ENCODE data around the gene TMEM176A.

Gene TMEM176A

DNA sequence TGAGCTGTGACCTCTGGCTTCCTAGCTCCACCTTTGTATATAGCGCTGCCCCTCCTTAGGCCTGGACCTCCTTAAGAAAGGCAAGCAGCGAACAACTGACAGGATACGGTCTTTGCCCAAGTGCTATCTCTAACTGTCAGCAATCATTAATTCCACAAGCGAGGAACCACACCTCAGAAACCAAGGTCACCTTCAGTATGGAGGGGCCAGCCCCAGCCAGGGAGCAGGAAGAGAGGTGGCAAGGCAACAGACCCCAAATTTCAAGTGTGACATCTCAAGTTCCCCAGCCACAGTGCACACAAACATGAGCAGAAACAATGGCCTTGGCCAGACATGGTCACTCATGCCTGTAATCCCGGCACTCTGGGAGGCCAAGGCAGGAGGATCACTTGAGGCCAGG, 47.0 kb downstream of the TMEM176A start:
- H3K9ac ChIP-seq, result no peak overlapping the region
- no peak for TF ChIP-seq Cebpa-rat (IDR thresholded peaks at IDR 0.05)
- H3K9me3 ChIP-seq (replicated peaks in 1 of 11), result peaks cover 0 to 6% (median 0%) of the 10 kb centered on the region in 11 experiments; a peak in 3 of 22 replicates
- peaks cover 0 to 40% (median 5%) of the 10 kb centered on the region in 10 experiments; a peak in 15 of 20 replicates for H3K4me1 ChIP-seq
- H3K4me2 ChIP-seq, result peak overlapping the region in 1 of 11 experiments; percentile 1; a peak in 1 of 22 replicates
- no peak overlapping the region for H3K27ac ChIP-seq
- H3K4me3 ChIP-seq, result no peak overlapping the region
- H4K20me1 ChIP-seq, result no peaks in the 10 kb centered on the region
- H3K27me3 ChIP-seq, result no peaks in the 10 kb centered on the region
- no peaks in the 10 kb centered on the region for H3K36me3 ChIP-seq

DNA sequence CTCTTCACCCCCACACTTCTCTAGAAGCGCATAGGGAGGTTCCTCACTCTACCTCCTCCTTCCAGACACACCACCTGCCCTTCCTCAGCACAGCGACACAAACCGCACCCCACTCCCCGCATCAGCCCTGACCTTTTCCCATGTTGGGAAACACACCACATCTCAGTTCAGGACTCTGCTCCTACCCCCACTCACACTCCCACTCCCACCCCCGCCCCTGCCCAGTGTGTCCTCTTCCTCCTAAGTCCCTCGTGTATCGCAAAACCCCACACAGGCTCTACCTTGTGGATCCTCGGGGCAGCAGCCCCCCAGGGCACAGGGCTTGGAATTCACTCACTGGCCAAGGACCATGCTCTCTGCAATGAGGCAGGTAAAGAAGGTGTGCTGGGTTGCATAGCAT, 47.5 kb downstream of the TMEM176A start:
- Histone ChIP-seq H3K9me3 (replicated peaks in 1 of 11) (0 out of 22 replicates have a peak, but pooled peaks cover 0 to under 1% (median 0%) of the 10 kb centered on the region in 11 experiments), H4K20me1 (no peaks in the 10 kb centered on the region), H3K27me3 (no peaks in the 10 kb centered on the region), H3K9ac (no peak overlapping the region), H3K4me3 (no peak overlapping the region), H3K4me1 (peaks cover 0 to 42% (median 7%) of the 10 kb centered on the region in 10 experiments; a peak in 15 of 20 replicates), H3K4me2 (no peak overlapping the region), H3K36me3 (no peaks in the 10 kb centered on the region), H3K27ac (no peak overlapping the region)
- no peak for TF ChIP-seq Cebpa-rat (IDR thresholded peaks at IDR 0.05)

DNA sequence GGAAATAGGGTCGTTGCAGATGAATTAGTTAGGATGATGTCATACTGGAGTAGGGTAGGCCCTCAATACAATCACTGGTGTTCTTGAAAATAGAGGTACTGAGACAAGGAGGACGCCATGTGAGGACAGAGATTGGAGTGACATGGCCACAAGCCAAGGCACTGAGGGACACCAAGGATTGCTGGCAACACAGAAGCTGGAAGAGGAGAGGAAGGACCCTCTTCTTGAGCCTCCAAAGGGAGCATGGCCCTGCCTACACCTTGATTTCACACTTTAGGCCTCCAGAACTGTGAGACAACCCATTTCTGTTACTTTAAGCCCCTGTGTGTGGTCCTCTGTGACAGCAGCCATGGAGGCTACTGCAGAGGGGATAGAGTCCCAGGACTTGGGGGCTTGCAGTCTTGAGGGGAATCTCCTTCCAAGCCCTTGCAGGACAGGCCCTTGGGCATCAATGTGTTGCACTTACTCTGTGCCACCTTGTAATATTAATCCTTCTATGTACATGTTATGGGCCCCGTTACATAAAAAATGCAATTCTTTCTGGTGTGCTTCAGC, 48.1 kb downstream of the TMEM176A start:
- Histone ChIP-seq H3K4me3 (no peak overlapping the region), H3K4me1 (peaks cover 0 to 42% (median 7%) of the 10 kb centered on the region in 10 experiments; a peak in 15 of 20 replicates), H3K27ac (no peak overlapping the region), H3K27me3 (no peaks in the 10 kb centered on the region), H3K4me2 (no peak overlapping the region), H3K36me3 (no peaks in the 10 kb centered on the region), H4K20me1 (no peaks in the 10 kb centered on the region), H3K9me3 (replicated peaks in 1 of 11) (no peaks in the 10 kb centered on the region), H3K9ac (no peak overlapping the region)
- TF ChIP-seq Cebpa-rat (IDR thresholded peaks at IDR 0.05), result no peak

DNA sequence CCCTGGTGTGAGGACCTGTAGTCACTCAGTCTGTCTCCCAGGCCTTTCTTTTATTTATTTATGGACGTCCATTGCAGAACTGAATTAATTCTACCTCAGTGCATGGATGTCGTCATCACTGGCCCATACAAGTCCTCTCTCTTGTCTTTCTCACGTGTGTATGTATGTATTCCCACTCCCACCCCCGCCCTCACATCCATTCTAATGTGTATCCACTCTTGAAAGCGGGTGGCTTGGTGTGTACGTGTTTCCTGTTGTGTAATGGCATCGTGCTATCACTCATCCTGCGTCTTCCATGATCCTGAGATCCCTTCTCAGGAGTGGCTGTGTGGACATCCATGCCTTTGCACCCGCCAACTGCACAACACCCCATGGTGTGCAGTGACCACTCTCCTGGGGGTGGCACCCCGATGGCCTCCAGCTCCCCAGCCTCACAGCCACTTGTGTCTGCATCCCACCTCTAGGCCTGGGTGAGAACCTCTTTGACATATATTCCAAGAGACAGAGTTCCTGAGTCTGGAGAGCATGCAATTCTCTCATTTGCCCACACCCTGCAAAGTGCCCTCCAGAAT, 48.7 kb downstream of the TMEM176A start:
- Histone ChIP-seq H3K4me1 (peaks cover 0 to 41% (median 7%) of the 10 kb centered on the region in 10 experiments; a peak in 15 of 20 replicates), H3K4me3 (no peak overlapping the region), H3K27me3 (no peaks in the 10 kb centered on the region), H3K9me3 (replicated peaks in 1 of 11) (no peaks in the 10 kb centered on the region), H3K9ac (no peak overlapping the region), H3K36me3 (no peaks in the 10 kb centered on the region), H4K20me1 (no peaks in the 10 kb centered on the region), H3K27ac (no peak overlapping the region), H3K4me2 (no peak overlapping the region)
- TF ChIP-seq Cebpa-rat (IDR thresholded peaks at IDR 0.05), result no peak

DNA sequence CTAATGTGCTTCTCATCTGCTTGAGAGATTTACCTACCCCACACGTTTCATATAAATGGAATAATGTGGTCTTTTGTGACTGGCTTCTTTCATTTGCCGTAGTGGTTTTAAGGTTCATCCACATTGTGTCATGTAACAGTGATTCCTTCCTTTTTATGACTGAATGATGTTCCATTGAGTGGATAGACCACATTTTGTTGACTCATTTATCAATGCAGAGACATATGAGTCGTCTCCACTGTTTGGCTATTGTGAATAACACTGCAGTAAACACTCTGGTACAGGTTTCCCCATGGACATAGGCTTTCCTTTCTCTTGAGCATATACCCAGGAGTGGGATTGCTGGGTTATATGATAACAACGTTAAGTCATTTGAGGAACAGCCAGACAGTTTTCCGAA, 49.7 kb downstream of the TMEM176A start:
- no peak overlapping the region for H3K4me2 ChIP-seq
- H3K4me3 ChIP-seq, result no peak overlapping the region
- no peaks in the 10 kb centered on the region for H3K27me3 ChIP-seq
- no peaks in the 10 kb centered on the region for H4K20me1 ChIP-seq
- peaks cover 0 to 31% (median 7%) of the 10 kb centered on the region in 10 experiments; a peak in 15 of 20 replicates for H3K4me1 ChIP-seq
- no peak overlapping the region for H3K27ac ChIP-seq
- no peak for TF ChIP-seq Cebpa-rat (IDR thresholded peaks at IDR 0.05)
- no peaks in the 10 kb centered on the region for H3K36me3 ChIP-seq
- H3K9me3 ChIP-seq (replicated peaks in 1 of 11), result no peaks in the 10 kb centered on the region
- H3K9ac ChIP-seq, result no peak overlapping the region

DNA sequence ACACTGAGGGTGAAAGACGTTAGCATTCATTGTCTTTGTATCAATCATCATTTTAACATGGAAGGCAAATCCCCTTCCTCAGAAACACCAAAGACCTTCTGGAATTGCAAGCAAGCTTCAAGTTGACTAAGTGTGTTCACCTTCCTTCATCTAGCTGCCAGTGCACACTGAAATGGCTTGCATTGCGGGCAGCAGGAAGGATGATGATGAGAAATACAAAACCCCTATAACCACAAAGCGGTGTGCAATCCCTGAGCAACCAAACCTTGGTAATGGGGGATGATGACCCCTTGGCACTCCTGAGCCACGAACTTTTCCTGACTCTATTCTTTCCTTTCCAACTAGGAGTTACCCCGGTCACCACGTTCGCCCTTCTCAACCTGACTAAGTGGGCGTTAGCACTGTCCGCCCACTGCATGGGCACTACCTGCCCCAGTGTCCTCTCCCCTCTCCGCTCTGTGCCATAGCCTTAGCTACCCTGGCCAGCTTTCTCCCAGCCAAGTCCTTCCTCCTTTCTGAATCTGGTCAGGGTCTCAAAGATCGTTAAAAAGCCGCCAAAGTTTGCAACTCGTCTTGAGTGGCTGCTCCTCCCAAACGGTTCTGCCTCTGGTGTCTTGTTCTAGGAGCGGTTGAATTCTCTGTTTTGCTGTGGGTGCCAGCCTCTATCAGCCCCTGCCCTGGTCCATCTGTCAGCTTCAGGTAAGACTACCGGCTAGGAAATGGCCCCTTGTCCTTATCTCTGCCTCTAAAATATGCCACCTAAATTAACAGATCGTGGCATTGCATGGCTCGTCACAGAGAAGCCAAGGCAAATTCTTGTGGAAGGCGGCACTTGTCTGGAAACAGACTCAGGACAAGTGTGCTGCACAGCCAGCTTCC, 51.2 kb downstream of the TMEM176A start:
- Histone ChIP-seq H3K27me3 (no peaks in the 10 kb centered on the region), H3K4me2 (peak overlapping the region in 8 of 11 experiments; percentile 5 to 67 (median 44); a peak in 11 of 22 replicates)

DNA sequence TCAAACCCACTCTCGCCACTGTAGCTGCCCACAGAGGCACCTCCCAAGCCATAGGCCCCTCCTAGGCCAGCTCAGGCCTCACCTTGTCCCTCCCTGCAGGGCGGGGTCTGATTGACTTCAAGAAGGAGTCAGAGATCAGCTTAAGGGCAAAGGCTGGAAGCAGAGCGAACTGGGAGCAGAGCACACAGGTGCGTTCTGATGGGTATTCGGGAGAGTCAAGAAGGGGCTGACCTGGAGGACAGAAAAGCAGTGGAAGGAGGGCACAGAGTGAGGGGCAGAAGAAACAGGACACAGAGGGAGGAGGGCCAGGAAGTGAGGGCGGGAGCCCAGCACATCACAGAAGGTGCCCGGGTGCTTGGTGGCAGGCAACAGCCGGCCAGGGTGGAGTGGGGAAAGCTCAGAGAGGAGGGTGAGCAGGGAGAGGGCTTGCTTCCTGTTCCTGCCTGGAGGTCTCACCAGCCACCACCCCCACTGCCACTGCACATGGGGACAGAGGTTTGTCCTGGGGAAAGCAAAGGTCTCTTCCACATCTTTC, 51.9 kb downstream of the TMEM176A start, which contains the start of gene AOC1:
TSS of gene AOC1 (plus strand) at position 147 of the 535 bp plus-strand sequence. CDS start 3,954 bp downstream, outside the sequence.
- Histone ChIP-seq H3K36me3 (no peaks in the 10 kb centered on the region), H3K9ac (no peak within 1 kb of the TSS), H3K4me3 (no peak within 1 kb of the TSS), H4K20me1 (no peaks in the 10 kb centered on the region), H3K4me2 (peak within 1 kb of the TSS in 9 of 11 experiments; percentile 5 to 67 (median 31); a peak in 14 of 22 replicates), H3K9me3 (replicated peaks in 1 of 11) (no peaks in the 10 kb centered on the region), H3K27ac (no peak within 1 kb of the TSS; a peak in 1 of 22 replicates), H3K27me3 (no peaks in the 10 kb centered on the region), H3K4me1 (peaks cover 0 to 19% (median 7%) of the 10 kb centered on the region in 10 experiments; a peak in 15 of 20 replicates)
- TF ChIP-seq Cebpa-rat (IDR thresholded peaks at IDR 0.05), result no peak

More for the DNA sequence above, 51.2 kb downstream of the TMEM176A start:
- no peak overlapping the region for H3K9ac ChIP-seq
- H3K9me3 ChIP-seq (replicated peaks in 1 of 11), result no peaks in the 10 kb centered on the region
- no peak for TF ChIP-seq Cebpa-rat (IDR thresholded peaks at IDR 0.05)
- H3K27ac ChIP-seq, result no peak overlapping the region; a peak in 1 of 22 replicates
- H3K36me3 ChIP-seq, result no peaks in the 10 kb centered on the region
- no peaks in the 10 kb centered on the region for H4K20me1 ChIP-seq
- H3K4me3 ChIP-seq, result no peak overlapping the region
- peaks cover 0 to 19% (median 7%) of the 10 kb centered on the region in 10 experiments; a peak in 15 of 20 replicates for H3K4me1 ChIP-seq

DNA sequence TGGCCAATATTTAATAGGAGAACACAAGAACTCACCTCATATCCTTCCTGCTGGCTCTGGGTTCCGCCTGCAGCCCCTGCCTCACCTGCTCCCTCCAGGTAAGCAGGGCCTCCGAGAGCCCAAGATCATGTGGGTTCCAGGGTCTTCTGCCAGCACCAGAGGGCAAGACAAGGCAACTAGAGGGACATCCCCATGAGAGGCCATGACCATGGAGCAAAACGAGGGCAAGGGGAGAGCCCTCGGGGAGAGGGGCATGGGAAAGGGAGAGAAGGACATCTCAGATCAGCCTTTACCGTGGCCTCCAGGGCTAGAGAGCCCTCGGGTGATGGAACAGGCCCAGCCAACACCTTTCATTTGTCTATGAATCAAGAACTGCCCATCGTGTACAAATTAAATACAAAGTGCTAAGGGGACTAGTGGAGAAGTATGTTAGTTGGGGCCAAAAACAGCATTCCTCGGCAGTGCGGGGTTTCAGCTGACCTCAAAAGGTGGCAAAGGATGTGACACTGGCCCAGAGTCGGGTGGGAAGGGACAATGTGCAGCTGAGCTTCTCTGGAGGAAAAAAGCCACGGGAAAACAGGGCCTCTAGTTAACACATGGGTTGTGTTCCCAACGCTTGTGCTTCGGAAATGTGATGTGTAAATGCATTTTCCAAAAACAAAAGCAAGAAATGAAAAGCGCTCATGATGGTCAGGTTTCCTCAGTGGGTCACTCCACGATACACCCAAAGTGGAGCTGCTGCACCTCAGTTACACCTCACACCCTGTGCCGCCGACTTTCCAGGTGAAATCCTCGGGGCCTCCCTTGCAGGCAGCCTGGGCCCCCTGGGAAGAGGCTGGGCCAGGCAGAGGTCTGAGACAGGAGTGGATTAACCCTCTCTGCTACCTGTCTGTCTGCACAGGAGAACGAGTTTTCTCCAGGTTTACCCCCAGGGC, 53.8 kb downstream of the TMEM176A start:
- H3K4me3 ChIP-seq, result no peak overlapping the region
- H4K20me1 ChIP-seq, result no peaks in the 10 kb centered on the region
- no peaks in the 10 kb centered on the region for H3K36me3 ChIP-seq
- H3K9me3 ChIP-seq (replicated peaks in 1 of 11), result no peaks in the 10 kb centered on the region
- H3K27me3 ChIP-seq, result no peaks in the 10 kb centered on the region
- H3K9ac ChIP-seq, result no peak overlapping the region
- TF ChIP-seq Cebpa-rat (IDR thresholded peaks at IDR 0.05), result no peak
- no peak overlapping the region for H3K27ac ChIP-seq
- peaks cover 0 to 19% (median 7%) of the 10 kb centered on the region in 10 experiments; a peak in 15 of 20 replicates for H3K4me1 ChIP-seq
- no peak overlapping the region for H3K4me2 ChIP-seq
